GM12873 (cell line): Measurements from ENCODE around the gene RRP15.

ENCODE experiments used
- TF ChIP-seq, protein P1 (sequence below): IDR thresholded peaks from 2 replicates; pipeline ENCODE4 v1.5.1; 2012; ENCODE audit warnings: low read depth, mild to moderate bottlenecking, moderate library complexity, low read length, control low read depth; ENCODE audit not compliant: insufficient read depth; ENCODE audit errors: missing control alignments

RRP15 gene

DNA sequence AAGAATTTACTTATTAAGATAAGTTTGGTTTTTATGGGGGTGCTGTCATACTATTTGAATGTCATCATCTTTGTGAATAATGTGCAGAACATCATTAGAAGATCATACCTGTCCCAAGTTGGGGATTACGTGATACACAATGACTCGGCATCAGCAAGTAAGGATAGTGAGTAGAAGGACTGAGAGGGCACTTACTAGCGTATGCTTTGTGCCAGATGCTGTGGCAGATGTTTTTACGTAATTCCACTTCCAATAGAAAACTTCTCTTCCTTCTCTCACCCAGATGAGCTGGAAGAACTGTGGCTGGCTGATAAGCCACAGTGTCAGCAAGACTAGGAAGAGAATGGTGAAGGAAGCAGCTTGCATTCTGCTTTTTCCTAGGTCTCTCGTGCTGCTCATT is 32.0 kb downstream of the RRP15 start:
- TF ChIP-seq, protein P1, sequence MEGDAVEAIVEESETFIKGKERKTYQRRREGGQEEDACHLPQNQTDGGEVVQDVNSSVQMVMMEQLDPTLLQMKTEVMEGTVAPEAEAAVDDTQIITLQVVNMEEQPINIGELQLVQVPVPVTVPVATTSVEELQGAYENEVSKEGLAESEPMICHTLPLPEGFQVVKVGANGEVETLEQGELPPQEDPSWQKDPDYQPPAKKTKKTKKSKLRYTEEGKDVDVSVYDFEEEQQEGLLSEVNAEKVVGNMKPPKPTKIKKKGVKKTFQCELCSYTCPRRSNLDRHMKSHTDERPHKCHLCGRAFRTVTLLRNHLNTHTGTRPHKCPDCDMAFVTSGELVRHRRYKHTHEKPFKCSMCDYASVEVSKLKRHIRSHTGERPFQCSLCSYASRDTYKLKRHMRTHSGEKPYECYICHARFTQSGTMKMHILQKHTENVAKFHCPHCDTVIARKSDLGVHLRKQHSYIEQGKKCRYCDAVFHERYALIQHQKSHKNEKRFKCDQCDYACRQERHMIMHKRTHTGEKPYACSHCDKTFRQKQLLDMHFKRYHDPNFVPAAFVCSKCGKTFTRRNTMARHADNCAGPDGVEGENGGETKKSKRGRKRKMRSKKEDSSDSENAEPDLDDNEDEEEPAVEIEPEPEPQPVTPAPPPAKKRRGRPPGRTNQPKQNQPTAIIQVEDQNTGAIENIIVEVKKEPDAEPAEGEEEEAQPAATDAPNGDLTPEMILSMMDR: no peak

GRCh38 chr1:218322762-218323161 is 37.7 kb downstream of the RRP15 start:
- TF ChIP-seq, protein P1: no peak

DNA sequence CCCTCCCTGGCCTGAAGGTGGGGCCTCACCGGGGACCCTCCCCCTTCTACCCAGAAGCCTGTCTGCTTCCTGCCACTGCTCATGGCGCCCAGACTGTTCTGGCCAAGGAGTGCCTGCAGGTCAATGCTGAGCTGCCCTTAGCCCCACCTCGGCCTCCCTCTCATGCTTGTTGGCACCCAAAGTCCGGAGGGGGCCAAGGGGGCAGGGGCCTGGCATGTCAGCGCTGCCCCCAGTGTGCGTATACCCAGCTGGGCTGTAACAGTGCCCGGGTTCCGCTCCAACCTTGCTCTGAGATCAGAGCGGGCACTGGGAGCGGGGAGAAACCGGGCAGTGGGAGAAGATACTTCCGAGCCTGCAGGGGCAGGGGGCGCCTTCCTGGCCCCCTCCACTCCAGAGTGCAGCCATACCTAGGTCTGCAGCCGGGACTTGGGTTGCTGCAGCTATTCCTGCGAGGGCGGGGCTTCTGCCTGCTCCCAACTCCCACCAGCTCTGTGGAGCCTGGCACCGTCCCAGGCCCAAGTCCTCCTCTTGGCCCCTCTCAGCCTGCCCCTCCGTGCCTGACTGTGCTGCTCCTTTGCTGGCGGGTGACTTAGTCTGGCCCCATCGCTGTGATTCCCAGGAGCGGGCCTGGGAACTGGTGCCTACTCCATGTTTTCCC is 38.6 kb downstream of the RRP15 start:
- TF ChIP-seq, protein P1: no peak

- TF ChIP-seq, protein P1: no peak
Observed at GRCh38 chr1:218324226-218324580, 39.1 kb downstream of the RRP15 start.

GRCh38 chr1:218328769-218329168 is 43.7 kb downstream of the RRP15 start:
- TF ChIP-seq, protein P1: no peak

DNA sequence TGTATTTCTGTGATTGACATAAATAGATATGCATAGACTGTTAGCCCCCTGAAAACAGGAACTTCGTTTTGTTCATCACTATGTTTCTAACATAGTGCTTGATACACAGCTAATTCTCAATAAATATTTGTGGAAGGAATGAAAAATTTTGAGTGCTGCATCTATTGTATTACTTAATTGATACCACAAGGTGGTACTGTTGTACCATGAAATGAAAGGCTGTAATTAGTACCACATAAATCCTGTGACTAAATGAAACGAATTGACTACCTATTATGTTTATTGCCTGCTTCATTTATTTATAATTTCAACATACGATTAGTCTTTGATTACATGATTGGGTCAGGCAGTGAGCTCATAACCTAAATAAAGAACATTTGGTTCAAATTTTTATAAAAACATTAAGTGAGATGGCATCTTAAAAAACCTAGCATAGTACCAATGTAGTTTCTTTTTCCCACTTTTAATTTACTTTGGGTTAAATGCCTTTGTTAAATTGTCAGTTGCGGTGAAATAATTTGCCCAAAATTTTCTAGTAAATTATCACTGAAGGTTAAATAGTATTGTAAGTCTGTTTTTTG is 45.0 kb downstream of the RRP15 start:
- TF ChIP-seq, protein P1: peak; percentile 49

DNA sequence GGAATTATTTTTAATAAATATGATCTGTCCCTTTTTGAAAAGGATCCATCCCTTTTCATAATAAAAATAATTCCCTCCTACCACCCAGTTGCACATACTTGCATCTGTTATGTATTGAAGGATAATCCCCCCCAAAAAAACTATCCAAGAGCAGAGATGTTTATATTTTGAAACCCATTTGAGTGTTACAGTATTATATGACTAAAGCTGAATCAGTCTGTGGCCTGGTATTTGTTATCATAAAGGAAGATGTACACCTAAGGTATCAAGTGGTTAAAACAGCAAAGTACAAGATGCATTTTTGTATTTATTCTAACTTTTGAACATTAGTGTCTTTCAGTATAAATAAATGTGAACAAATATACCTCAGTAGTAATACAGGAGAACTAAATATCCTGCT is 47.3 kb downstream of the RRP15 start:
- TF ChIP-seq, protein P1: no peak
